ENCODE data around the gene PPIP5K1.

The PPIP5K1 gene

GRCh38 chr15:43522247-43522646 lies 67.8 kb downstream of the PPIP5K1 start:
- no peak for DNase-seq (ENCODE audit: extremely low read depth, insufficient read length)
- H3K27me3 ChIP-seq (replicated peaks; ENCODE audit: control insufficient read depth, insufficient read depth, low read length): no peaks in the 10 kb centered on the region
- TF ChIP-seq, protein P1, sequence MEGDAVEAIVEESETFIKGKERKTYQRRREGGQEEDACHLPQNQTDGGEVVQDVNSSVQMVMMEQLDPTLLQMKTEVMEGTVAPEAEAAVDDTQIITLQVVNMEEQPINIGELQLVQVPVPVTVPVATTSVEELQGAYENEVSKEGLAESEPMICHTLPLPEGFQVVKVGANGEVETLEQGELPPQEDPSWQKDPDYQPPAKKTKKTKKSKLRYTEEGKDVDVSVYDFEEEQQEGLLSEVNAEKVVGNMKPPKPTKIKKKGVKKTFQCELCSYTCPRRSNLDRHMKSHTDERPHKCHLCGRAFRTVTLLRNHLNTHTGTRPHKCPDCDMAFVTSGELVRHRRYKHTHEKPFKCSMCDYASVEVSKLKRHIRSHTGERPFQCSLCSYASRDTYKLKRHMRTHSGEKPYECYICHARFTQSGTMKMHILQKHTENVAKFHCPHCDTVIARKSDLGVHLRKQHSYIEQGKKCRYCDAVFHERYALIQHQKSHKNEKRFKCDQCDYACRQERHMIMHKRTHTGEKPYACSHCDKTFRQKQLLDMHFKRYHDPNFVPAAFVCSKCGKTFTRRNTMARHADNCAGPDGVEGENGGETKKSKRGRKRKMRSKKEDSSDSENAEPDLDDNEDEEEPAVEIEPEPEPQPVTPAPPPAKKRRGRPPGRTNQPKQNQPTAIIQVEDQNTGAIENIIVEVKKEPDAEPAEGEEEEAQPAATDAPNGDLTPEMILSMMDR (IDR thresholded peaks at IDR 0.05; ENCODE audit: insufficient read depth, low read length, poor library complexity, severe bottlenecking): no peak
- no peak overlapping the region for H3K4me3 ChIP-seq (replicated peaks; ENCODE audit: low read depth, low read length)
- H3K36me3 ChIP-seq (ENCODE audit: control insufficient read depth, insufficient read depth, low read length): no peaks in the 10 kb centered on the region

GRCh38 chr15:43521419-43521818 lies 68.6 kb downstream of the PPIP5K1 start:
- no peaks in the 10 kb centered on the region for H3K36me3 ChIP-seq (ENCODE audit: control insufficient read depth, insufficient read depth, low read length)
- H3K27me3 ChIP-seq (replicated peaks; ENCODE audit: control insufficient read depth, insufficient read depth, low read length): no peaks in the 10 kb centered on the region
- TF ChIP-seq, protein P1 (IDR thresholded peaks at IDR 0.05; ENCODE audit: insufficient read depth, low read length, poor library complexity, severe bottlenecking): no peak
- DNase-seq (ENCODE audit: extremely low read depth, insufficient read length): no peak
- no peak overlapping the region for H3K4me3 ChIP-seq (replicated peaks; ENCODE audit: low read depth, low read length)

GRCh38 chr15:43520138-43520537 lies 69.9 kb downstream of the PPIP5K1 start:
- TF ChIP-seq, protein P1 (IDR thresholded peaks at IDR 0.05; ENCODE audit: insufficient read depth, low read length, poor library complexity, severe bottlenecking): no peak

DNA sequence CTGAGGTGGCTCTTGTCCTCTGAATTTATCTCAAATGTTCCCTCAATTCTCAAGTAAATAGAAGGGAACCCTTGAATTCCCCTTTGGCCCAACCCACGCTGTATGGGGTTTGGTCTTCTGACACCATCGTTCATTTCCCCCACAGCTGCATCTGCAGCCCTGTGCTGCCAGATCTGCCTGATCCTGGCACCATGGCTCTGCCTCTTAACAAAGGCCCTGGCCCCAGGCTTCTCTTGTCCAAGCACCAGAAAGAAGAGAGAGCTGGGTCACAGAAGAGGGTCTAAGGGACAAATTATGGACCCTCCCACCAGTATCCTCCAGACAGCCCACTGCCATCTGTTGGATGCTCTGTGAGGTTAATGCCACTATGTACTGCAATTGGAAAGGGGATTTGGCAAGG lies 70.8 kb downstream of the PPIP5K1 start:
- H3K4me3 ChIP-seq (replicated peaks; ENCODE audit: low read depth, low read length): no peak overlapping the region
- no peaks in the 10 kb centered on the region; the same call in 1 of the 2 replicates for H3K27me3 ChIP-seq (replicated peaks; ENCODE audit: control insufficient read depth, insufficient read depth, low read length)
- H3K36me3 ChIP-seq (ENCODE audit: control insufficient read depth, insufficient read depth, low read length): no peaks in the 10 kb centered on the region
- TF ChIP-seq, protein P1 (IDR thresholded peaks at IDR 0.05; ENCODE audit: insufficient read depth, low read length, poor library complexity, severe bottlenecking): no peak
- DNase-seq (ENCODE audit: extremely low read depth, insufficient read length): no peak

More at GRCh38 chr15:43520138-43520537, 69.9 kb downstream of the PPIP5K1 start:
- Histone ChIP-seq H3K36me3 (ENCODE audit: control insufficient read depth, insufficient read depth, low read length) (no peaks in the 10 kb centered on the region), H3K27me3 (replicated peaks; ENCODE audit: control insufficient read depth, insufficient read depth, low read length) (no peaks in the 10 kb centered on the region; the same call in 1 of the 2 replicates), H3K4me3 (replicated peaks; ENCODE audit: low read depth, low read length) (no peak overlapping the region)
- DNase-seq (ENCODE audit: extremely low read depth, insufficient read length): no peak

GRCh38 chr15:43518197-43518761 lies 71.7 kb downstream of the PPIP5K1 start:
- TF ChIP-seq, protein P1 (IDR thresholded peaks at IDR 0.05; ENCODE audit: insufficient read depth, low read length, poor library complexity, severe bottlenecking): no peak
- Histone ChIP-seq H3K4me3 (replicated peaks; ENCODE audit: low read depth, low read length) (no peak overlapping the region), H3K36me3 (ENCODE audit: control insufficient read depth, insufficient read depth, low read length) (no peaks in the 10 kb centered on the region), H3K27me3 (replicated peaks; ENCODE audit: control insufficient read depth, insufficient read depth, low read length) (no peaks in the 10 kb centered on the region; the same call in 1 of the 2 replicates)
- DNase-seq (ENCODE audit: extremely low read depth, insufficient read length): no peak

All from GM06990 (cell line).